Sigmoid colon (tissue), 7 donors: ENCODE measurements around the gene RAPGEF3. TPM values are rescaled to one million over a fixed set of nuclear protein-coding genes. Genes with fewer than 3 reads are reported as not detected.

Experiments
- DNase-seq: peaks from one replicate; pipeline ENCODE4 v3.0.0-alpha.2; 2019
- H3K27ac ChIP-seq, 4 donors: fragments of 200-600 bp; sonication (generic); one replicate each; pipeline ENCODE4 v1.5.1; 2016 to 2019; ENCODE audit warnings: mild to moderate bottlenecking in 1 of 4
- H3K27me3 ChIP-seq, 3 donors: fragments of 200-600 bp; sonication (generic); one replicate each; pipeline ENCODE4 v1.5.1; 2019; ENCODE audit warnings: mild to moderate bottlenecking in 1 of 3
- H3K36me3 ChIP-seq, 4 donors: fragments of 200-600 bp; sonication (generic); one replicate each; pipeline ENCODE4 v1.5.1; 2016 to 2019
- H3K4me1 ChIP-seq, 4 donors: fragments of 200-600 bp; sonication (generic); one replicate each; pipeline ENCODE4 v1.5.1; 2017 to 2019
- H3K4me3 ChIP-seq, 4 donors: fragments of 200-600 bp; sonication (generic); one replicate each; pipeline ENCODE4 v1.5.1; 2017 to 2019; ENCODE audit warnings: mild to moderate bottlenecking in 2 of 4, moderate library complexity in 1 of 4
- H3K9me3 ChIP-seq, 4 donors: fragments of 200-600 bp in 3 of 4; sonication (generic) in 3 of 4; one replicate each; pipeline versions ENCODE4 v1.5.1 to v1.6.1; 2013 to 2019
- EP300 ChIP-seq, 4 donors: sonication (generic); formaldehyde crosslinking; IDR thresholded peaks; one replicate each; pipeline ENCODE4 v1.6.1; 2017; ENCODE audit warnings: antibody characterized with exemption in 4 of 4
- POLR2A ChIP-seq, 2 donors: fragments of 450-650 bp; IDR thresholded peaks; one replicate each; pipeline ENCODE4 v1.6.1; 2016; ENCODE audit warnings: antibody characterized with exemption in 2 of 2, mild to moderate bottlenecking in 2 of 2, moderate library complexity in 2 of 2
- POLR2AphosphoS5 ChIP-seq, 4 donors: sonication (generic); formaldehyde crosslinking; IDR thresholded peaks; one replicate each; pipeline ENCODE4 v1.6.1; 2017; ENCODE audit warnings: antibody characterized with exemption in 4 of 4
- WGBS, 2 donors: extraction: QIAGEN DNeasy Blood & Tissue Kit; methylation state at CpG; one replicate each; pipeline ENCODE4 v1.1.7; 2013; 5-methylcytosine and 5-hydroxymethylcytosine counted together
- intact Hi-C: fragments of 100-400 bp; cut with DNase I; formaldehyde crosslinking; loops from one replicate; pipeline ENCODE4 v1.15.1; 2023
- polyA plus RNA-seq, 3 donors: library from polyadenylated mRNA; stranded (reverse); fragments of 200-250 nt; gene quantifications; one replicate each; pipeline ENCODE4 v1.2.3, GENCODE V29; 2013
- total RNA-seq, 4 donors: library from RNA; depleted of rRNA; stranded (reverse); fragments of >200 nt; gene quantifications; one replicate each; pipeline ENCODE4 v1.1.0, GENCODE V29; 2016
- TF ChIP-seq, protein P1 (sequence below), 4 experiments: fragments of 450-650 bp in 3 of 4; fragments of 200-600 bp in 1 of 4; IDR thresholded peaks; one replicate each; pipeline ENCODE4 v1.5.1; 2016 to 2019; ENCODE audit warnings: antibody characterized with exemption in 4 of 4, mild to moderate bottlenecking in 3 of 4, moderate library complexity in 2 of 4
- donor health status: healthy with polysubstance abuse.
- donor health status: Bipolar disorder and iron deficiency.
- donor health status: healthy.

Gene RAPGEF3
- total and polyA plus RNA-seq, 7 donors = 3.9 to 36.8 (median 14.6) TPM

DNA sequence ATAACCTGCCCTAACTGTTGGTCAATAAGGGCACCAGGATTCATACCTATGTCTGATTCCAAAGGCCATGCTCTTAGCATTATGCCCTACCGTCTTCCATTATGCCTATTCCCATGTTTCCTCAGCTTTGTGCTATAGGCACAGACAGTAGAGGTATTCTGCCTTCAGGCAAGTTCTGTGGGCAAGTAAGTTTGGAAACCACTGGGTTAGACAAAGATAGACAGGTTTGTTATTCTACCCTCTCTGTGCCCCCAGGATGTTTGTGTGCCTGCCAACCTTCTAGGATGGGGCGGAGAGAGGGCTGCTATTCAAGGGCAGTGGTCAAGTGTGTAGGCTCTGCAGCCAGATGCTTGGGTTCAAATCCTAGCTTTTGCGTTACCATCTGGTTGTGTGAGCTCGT is 4.6 kb downstream of the RAPGEF3 start:
- Histone ChIP-seq H3K9me3 (no peaks in the 10 kb centered on the region), H3K4me3 (no peak overlapping the region), H3K4me1 (peaks cover 0 to 33% (median 20%) of the 10 kb centered on the region in 4 donors), H3K27me3 (no peaks in the 10 kb centered on the region), H3K36me3 (no peaks in the 10 kb centered on the region), H3K27ac (peak overlapping the region; percentile 39 to 55 (median 51))
- no peak for DNase-seq
- WGBS, 2 donors = 84 to 91% methylated on average over 4 of the region's 4 CpGs
- no peak for TF ChIP-seq POLR2A (IDR thresholded peaks at IDR 0.05)
- TF ChIP-seq, protein P1, sequence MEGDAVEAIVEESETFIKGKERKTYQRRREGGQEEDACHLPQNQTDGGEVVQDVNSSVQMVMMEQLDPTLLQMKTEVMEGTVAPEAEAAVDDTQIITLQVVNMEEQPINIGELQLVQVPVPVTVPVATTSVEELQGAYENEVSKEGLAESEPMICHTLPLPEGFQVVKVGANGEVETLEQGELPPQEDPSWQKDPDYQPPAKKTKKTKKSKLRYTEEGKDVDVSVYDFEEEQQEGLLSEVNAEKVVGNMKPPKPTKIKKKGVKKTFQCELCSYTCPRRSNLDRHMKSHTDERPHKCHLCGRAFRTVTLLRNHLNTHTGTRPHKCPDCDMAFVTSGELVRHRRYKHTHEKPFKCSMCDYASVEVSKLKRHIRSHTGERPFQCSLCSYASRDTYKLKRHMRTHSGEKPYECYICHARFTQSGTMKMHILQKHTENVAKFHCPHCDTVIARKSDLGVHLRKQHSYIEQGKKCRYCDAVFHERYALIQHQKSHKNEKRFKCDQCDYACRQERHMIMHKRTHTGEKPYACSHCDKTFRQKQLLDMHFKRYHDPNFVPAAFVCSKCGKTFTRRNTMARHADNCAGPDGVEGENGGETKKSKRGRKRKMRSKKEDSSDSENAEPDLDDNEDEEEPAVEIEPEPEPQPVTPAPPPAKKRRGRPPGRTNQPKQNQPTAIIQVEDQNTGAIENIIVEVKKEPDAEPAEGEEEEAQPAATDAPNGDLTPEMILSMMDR (IDR thresholded peaks at IDR 0.05) = no peak
- no peak for TF ChIP-seq EP300 (IDR thresholded peaks at IDR 0.05)
- no peak for TF ChIP-seq POLR2AphosphoS5 (IDR thresholded peaks at IDR 0.05)
- intact Hi-C loops = no loop called here

DNA sequence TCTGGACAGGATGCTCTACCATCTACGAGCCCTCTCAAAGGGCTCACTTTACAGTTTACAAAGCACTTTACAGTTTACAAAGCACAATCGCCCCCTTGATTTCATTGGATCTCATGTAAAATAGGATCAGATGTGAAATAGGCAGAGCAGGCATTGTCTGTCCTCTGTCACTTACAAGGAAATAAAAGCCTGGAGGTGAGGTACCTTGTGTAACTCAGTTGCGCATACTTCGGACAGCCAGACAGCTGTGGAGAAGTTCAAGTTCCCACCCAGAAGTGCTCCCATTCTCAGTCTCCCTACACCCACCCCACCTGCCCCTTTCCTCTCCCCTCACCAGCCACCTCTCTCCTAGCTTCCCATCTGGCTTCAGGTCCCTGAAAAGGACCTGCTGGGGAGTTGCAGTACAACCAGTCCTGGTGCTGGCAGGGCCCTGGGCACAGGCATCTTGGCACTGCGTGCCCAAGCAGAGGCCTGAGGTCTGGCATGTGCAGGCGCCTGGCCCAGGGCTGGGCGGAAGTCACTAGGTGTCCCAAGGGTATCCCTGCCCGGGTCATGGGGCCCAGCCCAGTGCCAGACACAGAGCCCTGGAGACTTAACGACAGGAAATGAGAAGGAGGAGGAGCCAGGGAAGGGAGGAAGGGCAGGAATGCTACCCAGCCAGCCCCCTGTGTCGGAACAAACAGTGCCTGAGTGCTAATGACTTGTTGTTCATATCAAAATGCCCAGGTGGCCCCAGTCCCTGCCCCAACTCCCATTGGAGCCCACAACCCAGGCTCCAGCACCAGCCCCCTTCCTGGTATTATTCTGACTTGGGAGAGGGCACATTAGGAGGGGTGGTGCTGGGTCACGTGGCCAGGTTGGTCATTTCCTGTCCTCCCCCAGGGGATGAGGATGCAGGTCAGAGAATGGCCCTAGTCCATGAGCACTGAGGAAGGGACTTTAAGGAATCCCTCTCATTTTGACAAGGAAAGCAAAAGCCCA is 5.4 kb downstream of the RAPGEF3 start:
- Histone ChIP-seq H3K4me3 (no peak overlapping the region), H3K27ac (peak overlapping the region; percentile 39 to 55 (median 51)), H3K36me3 (no peaks in the 10 kb centered on the region), H3K9me3 (no peaks in the 10 kb centered on the region), H3K4me1 (peaks cover 0 to 27% (median 16%) of the 10 kb centered on the region in 4 donors), H3K27me3 (no peaks in the 10 kb centered on the region)
- TF ChIP-seq POLR2AphosphoS5 (IDR thresholded peaks at IDR 0.05) (peak in 1 of 4 donors; percentile 33), EP300 (IDR thresholded peaks at IDR 0.05) (no peak), POLR2A (IDR thresholded peaks at IDR 0.05) (no peak)
- intact Hi-C loops = no loop called here
- DNase-seq = no peak
- 38 to 61% methylated on average over 11 of the region's 11 CpGs for WGBS, 2 donors

DNA sequence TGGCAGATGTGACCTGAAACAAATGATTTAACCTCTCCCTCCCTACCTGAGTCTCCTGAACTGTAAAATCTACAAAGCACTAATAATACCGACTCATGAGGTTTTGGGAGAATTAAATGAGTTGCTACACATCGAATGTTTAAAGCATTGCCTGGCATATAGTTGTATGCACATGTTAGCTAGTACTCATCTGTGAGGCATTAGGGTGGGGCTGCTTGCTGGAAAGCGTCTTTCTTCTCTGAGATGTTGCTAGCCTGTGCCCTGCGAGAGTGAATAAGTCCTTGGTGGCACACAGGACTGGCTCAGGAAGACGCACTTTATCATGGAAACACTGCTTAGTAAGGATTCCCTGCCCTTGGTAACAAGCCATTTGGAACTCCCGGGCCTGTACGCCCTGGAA is 6.1 kb downstream of the RAPGEF3 start:
- no peaks in the 10 kb centered on the region for H3K36me3 ChIP-seq
- H3K4me1 ChIP-seq = peaks cover 0 to 20% (median 8%) of the 10 kb centered on the region in 4 donors
- no peak for DNase-seq
- TF ChIP-seq, protein P1 (IDR thresholded peaks at IDR 0.05) = no peak
- TF ChIP-seq POLR2A (IDR thresholded peaks at IDR 0.05) (no peak), EP300 (IDR thresholded peaks at IDR 0.05) (no peak), POLR2AphosphoS5 (IDR thresholded peaks at IDR 0.05) (no peak)
- H3K27ac ChIP-seq = peak overlapping the region; percentile 39 to 53 (median 49)
- no peaks in the 10 kb centered on the region for H3K9me3 ChIP-seq
- no peaks in the 10 kb centered on the region for H3K27me3 ChIP-seq
- intact Hi-C loops = no loop called here
- WGBS, 2 donors = 86 to 89% methylated on average over 7 of the region's 7 CpGs
- H3K4me3 ChIP-seq = no peak overlapping the region

DNA sequence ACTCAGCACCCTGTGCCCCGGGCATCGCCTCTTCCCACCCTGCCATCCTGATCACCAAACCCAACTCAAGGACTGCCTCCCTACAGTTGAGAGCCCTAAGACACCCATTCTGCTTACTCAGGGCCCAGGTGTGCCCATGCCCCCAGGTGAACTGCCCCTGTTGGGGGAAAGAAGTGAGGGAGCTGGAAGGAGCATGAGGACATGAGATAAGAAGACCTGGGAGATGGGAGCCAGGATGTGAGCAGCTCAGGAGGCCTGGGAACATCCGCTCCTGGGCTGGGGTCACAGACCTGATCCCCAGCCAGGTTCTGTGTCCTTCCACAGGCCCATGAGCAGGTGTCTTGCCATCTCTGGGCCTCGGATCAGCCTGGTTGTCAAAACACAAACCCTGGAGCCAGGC is 6.6 kb downstream of the RAPGEF3 start:
- Histone ChIP-seq H3K36me3 (no peaks in the 10 kb centered on the region), H3K4me1 (peaks cover 0 to 20% (median 8%) of the 10 kb centered on the region in 4 donors)
- 57 to 86% methylated on average over 4 of the region's 4 CpGs for WGBS, 2 donors

DNA sequence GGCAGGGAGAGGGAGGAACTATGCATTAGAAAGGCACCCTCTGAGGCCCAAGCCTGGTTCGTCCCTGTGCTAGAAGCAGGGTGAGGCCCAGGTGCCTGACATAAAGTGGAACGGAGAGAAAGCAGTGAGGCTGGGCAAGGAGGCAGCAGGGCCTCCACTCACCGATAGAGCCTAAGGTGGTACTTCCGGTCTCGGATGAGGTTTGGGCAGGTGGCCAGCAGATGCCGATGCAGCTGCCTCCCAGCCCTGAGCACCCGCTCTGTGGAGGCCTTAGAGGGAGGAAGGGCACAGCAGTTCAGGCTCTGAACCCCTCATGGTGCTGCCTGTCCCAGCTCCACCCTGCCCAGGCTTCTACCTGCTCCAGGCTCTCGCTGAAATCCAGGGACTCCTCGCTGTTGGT is 7.1 kb downstream of the RAPGEF3 start:
- TF ChIP-seq EP300 (IDR thresholded peaks at IDR 0.05) (no peak), POLR2A (IDR thresholded peaks at IDR 0.05) (no peak), POLR2AphosphoS5 (IDR thresholded peaks at IDR 0.05) (no peak)
- TF ChIP-seq, protein P1 (IDR thresholded peaks at IDR 0.05) = no peak
- 75 to 87% methylated on average over 9 of the region's 9 CpGs for WGBS, 2 donors
- Histone ChIP-seq H3K36me3 (no peaks in the 10 kb centered on the region), H3K4me3 (no peak overlapping the region), H3K27me3 (no peaks in the 10 kb centered on the region), H3K9me3 (no peaks in the 10 kb centered on the region), H3K27ac (no peak overlapping the region), H3K4me1 (peaks cover 0 to 20% (median 8%) of the 10 kb centered on the region in 4 donors)
- intact Hi-C loops = no loop called here
- DNase-seq = no peak

More for the DNA sequence above, 6.6 kb downstream of the RAPGEF3 start:
- no peak overlapping the region for H3K4me3 ChIP-seq
- TF ChIP-seq, protein P1 (IDR thresholded peaks at IDR 0.05) = no peak
- no peak for TF ChIP-seq POLR2A (IDR thresholded peaks at IDR 0.05)
- no peak for TF ChIP-seq POLR2AphosphoS5 (IDR thresholded peaks at IDR 0.05)
- no peak for TF ChIP-seq EP300 (IDR thresholded peaks at IDR 0.05)
- H3K27me3 ChIP-seq = no peaks in the 10 kb centered on the region
- intact Hi-C loops = no loop called here
- peak overlapping the region in 2 of 4 donors; percentile 1 to 49 for H3K27ac ChIP-seq
- no peak for DNase-seq
- H3K9me3 ChIP-seq = no peaks in the 10 kb centered on the region
